Sigmoid colon (tissue), 7 donors: ENCODE data around the gene ADSS1. TPM values are rescaled to one million over a fixed set of nuclear protein-coding genes. Genes with fewer than 3 reads are reported as not detected.

Experiments
- DNase-seq: peaks from one replicate; pipeline ENCODE4 v3.0.0-alpha.2; 2019
- H3K27ac ChIP-seq, 4 donors: fragments of 200-600 bp; sonication (generic); one replicate each; pipeline ENCODE4 v1.5.1; 2016 to 2019; ENCODE audit warnings: mild to moderate bottlenecking in 1 of 4
- H3K27me3 ChIP-seq, 3 donors: fragments of 200-600 bp; sonication (generic); one replicate each; pipeline ENCODE4 v1.5.1; 2019; ENCODE audit warnings: mild to moderate bottlenecking in 1 of 3
- H3K36me3 ChIP-seq, 4 donors: fragments of 200-600 bp; sonication (generic); one replicate each; pipeline ENCODE4 v1.5.1; 2016 to 2019
- H3K4me1 ChIP-seq, 4 donors: fragments of 200-600 bp; sonication (generic); one replicate each; pipeline ENCODE4 v1.5.1; 2017 to 2019
- H3K4me3 ChIP-seq, 4 donors: fragments of 200-600 bp; sonication (generic); one replicate each; pipeline ENCODE4 v1.5.1; 2017 to 2019; ENCODE audit warnings: mild to moderate bottlenecking in 2 of 4, moderate library complexity in 1 of 4
- H3K9me3 ChIP-seq, 4 donors: fragments of 200-600 bp in 3 of 4; sonication (generic) in 3 of 4; one replicate each; pipeline versions ENCODE4 v1.5.1 to v1.6.1; 2013 to 2019
- EP300 ChIP-seq, 4 donors: sonication (generic); formaldehyde crosslinking; IDR thresholded peaks; one replicate each; pipeline ENCODE4 v1.6.1; 2017; ENCODE audit warnings: antibody characterized with exemption in 4 of 4
- POLR2A ChIP-seq, 2 donors: fragments of 450-650 bp; IDR thresholded peaks; one replicate each; pipeline ENCODE4 v1.6.1; 2016; ENCODE audit warnings: antibody characterized with exemption in 2 of 2, mild to moderate bottlenecking in 2 of 2, moderate library complexity in 2 of 2
- POLR2AphosphoS5 ChIP-seq, 4 donors: sonication (generic); formaldehyde crosslinking; IDR thresholded peaks; one replicate each; pipeline ENCODE4 v1.6.1; 2017; ENCODE audit warnings: antibody characterized with exemption in 4 of 4
- WGBS, 2 donors: extraction: QIAGEN DNeasy Blood & Tissue Kit; methylation state at CpG; one replicate each; pipeline ENCODE4 v1.1.7; 2013; 5-methylcytosine and 5-hydroxymethylcytosine counted together
- intact Hi-C: fragments of 100-400 bp; cut with DNase I; formaldehyde crosslinking; loops from one replicate; pipeline ENCODE4 v1.15.1; 2023
- polyA plus RNA-seq, 3 donors: library from polyadenylated mRNA; stranded (reverse); fragments of 200-250 nt; gene quantifications; one replicate each; pipeline ENCODE4 v1.2.3, GENCODE V29; 2013
- total RNA-seq, 4 donors: library from RNA; depleted of rRNA; stranded (reverse); fragments of >200 nt; gene quantifications; one replicate each; pipeline ENCODE4 v1.1.0, GENCODE V29; 2016
- TF ChIP-seq, protein P1 (sequence below), 4 experiments: fragments of 450-650 bp in 3 of 4; fragments of 200-600 bp in 1 of 4; IDR thresholded peaks; one replicate each; pipeline ENCODE4 v1.5.1; 2016 to 2019; ENCODE audit warnings: antibody characterized with exemption in 4 of 4, mild to moderate bottlenecking in 3 of 4, moderate library complexity in 2 of 4
- donor health status: healthy with polysubstance abuse.
- donor health status: Bipolar disorder and iron deficiency.
- donor health status: healthy.

ADSS1 gene
- total and polyA plus RNA-seq, 7 donors = 2.0 to 10.2 (median 5.3) TPM

DNA sequence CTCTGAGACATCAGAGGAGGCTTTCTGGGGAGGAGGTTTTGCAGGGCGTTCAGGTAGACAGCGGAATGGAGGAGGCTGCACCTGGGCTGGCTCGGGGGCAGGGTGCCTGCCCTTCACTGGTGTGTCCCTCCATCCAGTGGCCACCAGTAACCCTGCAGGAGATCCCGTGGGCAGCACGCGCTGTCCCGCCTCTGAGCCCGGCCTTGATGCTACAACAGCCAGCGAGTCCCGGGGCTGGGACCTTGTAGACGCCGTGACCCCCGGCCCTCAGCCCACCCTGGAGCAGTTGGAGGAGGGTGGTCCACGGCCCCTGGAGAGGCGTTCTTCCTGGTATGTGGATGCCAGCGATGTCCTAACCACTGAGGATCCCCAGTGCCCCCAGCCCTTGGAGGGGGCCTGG lies 10.0 kb upstream of the ADSS1 start:
- peaks cover 0 to 7% (median 2%) of the 10 kb centered on the region in 4 donors for H3K4me1 ChIP-seq
- H3K27ac ChIP-seq = no peak overlapping the region
- H3K27me3 ChIP-seq = no peaks in the 10 kb centered on the region
- intact Hi-C loops = no loop called here
- DNase-seq = no peak
- TF ChIP-seq POLR2A (IDR thresholded peaks at IDR 0.05) = no peak
- TF ChIP-seq, protein P1, sequence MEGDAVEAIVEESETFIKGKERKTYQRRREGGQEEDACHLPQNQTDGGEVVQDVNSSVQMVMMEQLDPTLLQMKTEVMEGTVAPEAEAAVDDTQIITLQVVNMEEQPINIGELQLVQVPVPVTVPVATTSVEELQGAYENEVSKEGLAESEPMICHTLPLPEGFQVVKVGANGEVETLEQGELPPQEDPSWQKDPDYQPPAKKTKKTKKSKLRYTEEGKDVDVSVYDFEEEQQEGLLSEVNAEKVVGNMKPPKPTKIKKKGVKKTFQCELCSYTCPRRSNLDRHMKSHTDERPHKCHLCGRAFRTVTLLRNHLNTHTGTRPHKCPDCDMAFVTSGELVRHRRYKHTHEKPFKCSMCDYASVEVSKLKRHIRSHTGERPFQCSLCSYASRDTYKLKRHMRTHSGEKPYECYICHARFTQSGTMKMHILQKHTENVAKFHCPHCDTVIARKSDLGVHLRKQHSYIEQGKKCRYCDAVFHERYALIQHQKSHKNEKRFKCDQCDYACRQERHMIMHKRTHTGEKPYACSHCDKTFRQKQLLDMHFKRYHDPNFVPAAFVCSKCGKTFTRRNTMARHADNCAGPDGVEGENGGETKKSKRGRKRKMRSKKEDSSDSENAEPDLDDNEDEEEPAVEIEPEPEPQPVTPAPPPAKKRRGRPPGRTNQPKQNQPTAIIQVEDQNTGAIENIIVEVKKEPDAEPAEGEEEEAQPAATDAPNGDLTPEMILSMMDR (IDR thresholded peaks at IDR 0.05) = no peak
- TF ChIP-seq POLR2AphosphoS5 (IDR thresholded peaks at IDR 0.05) = no peak
- no peak for TF ChIP-seq EP300 (IDR thresholded peaks at IDR 0.05)
- peaks cover 44 to 77% (median 66%) of the 10 kb centered on the region in 4 donors for H3K36me3 ChIP-seq
- WGBS, 2 donors = 92 to 96% methylated on average over 16 of the region's 16 CpGs
- no peaks in the 10 kb centered on the region for H3K9me3 ChIP-seq
- no peak overlapping the region for H3K4me3 ChIP-seq

DNA sequence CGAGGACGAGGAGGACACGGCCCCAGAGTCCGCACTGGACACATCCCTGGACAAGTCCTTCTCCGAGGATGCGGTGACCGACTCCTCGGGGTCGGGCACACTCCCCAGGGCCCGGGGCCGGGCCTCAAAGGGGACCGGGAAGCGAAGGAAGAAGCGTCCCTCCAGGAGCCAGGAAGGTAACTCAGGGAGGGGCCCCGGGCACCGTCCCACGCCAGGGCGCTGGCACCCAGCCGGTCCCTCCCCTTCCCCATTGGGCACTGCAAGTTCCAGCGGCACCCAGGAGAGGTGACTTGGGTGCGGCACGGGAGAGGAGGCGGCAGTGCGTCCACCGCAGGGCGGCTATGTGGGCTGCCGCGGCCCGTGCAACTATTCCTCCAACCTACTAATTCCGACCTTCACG lies 9.3 kb upstream of the ADSS1 start:
- no peak overlapping the region for H3K4me3 ChIP-seq
- no peaks in the 10 kb centered on the region for H3K27me3 ChIP-seq
- no peak overlapping the region for H3K27ac ChIP-seq
- TF ChIP-seq EP300 (IDR thresholded peaks at IDR 0.05) = no peak
- TF ChIP-seq, protein P1 (IDR thresholded peaks at IDR 0.05) = no peak
- no peak for TF ChIP-seq POLR2AphosphoS5 (IDR thresholded peaks at IDR 0.05)
- TF ChIP-seq POLR2A (IDR thresholded peaks at IDR 0.05) = no peak
- DNase-seq = no peak
- H3K4me1 ChIP-seq = peaks cover 0 to under 1% (median 0%) of the 10 kb centered on the region in 4 donors
- peaks cover 44 to 83% (median 68%) of the 10 kb centered on the region in 4 donors for H3K36me3 ChIP-seq
- no peaks in the 10 kb centered on the region for H3K9me3 ChIP-seq
- WGBS, 2 donors = 95 to 96% methylated on average over 31 of the region's 31 CpGs
- intact Hi-C loops = no loop called here

DNA sequence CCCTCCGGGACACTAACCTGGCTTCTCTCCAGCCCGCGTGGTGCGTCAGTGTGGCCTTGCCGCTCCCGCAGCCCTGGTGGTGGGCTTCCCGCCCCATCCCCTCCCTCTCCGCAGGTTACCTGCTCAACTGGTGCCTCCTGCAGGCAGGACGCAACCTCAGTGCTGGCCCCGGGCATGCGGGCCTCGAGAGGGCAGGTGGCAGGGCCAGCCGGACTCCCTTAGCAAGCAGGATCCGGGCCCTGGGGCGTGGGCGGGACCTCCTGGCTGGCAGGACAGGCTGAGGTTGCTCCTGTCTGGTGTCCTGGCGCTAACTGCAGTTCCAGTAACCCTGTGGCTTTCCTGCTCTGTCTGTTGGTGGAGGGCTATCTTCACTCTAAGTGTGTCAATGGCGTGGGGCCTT lies 8.6 kb upstream of the ADSS1 start:
- TF ChIP-seq, protein P1 (IDR thresholded peaks at IDR 0.05) = no peak
- Histone ChIP-seq H3K9me3 (no peaks in the 10 kb centered on the region), H3K36me3 (peaks cover 44 to 75% (median 61%) of the 10 kb centered on the region in 4 donors), H3K4me1 (no peaks in the 10 kb centered on the region), H3K4me3 (no peak overlapping the region), H3K27me3 (no peaks in the 10 kb centered on the region), H3K27ac (no peak overlapping the region)
- intact Hi-C loops = no loop called here
- no peak for DNase-seq
- 88 to 92% methylated on average over 18 of the region's 18 CpGs for WGBS, 2 donors

DNA sequence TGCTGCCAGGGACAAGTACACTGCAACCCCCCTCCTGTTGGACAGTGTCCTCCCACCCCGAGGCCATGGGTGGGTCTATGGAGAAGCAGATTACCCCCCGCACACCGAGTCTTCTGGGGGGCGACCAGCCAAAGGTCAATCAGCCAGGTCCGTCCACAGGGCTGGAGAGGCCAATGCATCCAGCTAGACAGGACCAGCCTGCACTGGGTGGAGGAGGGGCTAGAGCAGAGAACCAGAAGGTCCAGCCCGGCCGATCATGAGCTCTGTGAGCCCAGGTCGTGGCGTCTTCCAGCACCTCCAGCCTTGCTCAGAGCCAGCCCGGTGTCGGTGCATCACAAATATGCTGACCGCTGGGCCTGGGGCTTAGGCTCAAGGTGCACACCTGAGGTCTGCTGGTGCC lies 8.2 kb upstream of the ADSS1 start:
- WGBS, 2 donors = 93 to 94% methylated on average over 12 of the region's 12 CpGs
- H3K27ac ChIP-seq = no peak overlapping the region
- no peaks in the 10 kb centered on the region for H3K4me1 ChIP-seq
- H3K9me3 ChIP-seq = no peaks in the 10 kb centered on the region
- no peaks in the 10 kb centered on the region for H3K27me3 ChIP-seq
- H3K36me3 ChIP-seq = peaks cover 40 to 71% (median 56%) of the 10 kb centered on the region in 4 donors
- no peak for DNase-seq
- H3K4me3 ChIP-seq = no peak overlapping the region
- intact Hi-C loops = no loop called here
- no peak for TF ChIP-seq POLR2AphosphoS5 (IDR thresholded peaks at IDR 0.05)
- TF ChIP-seq, protein P1 (IDR thresholded peaks at IDR 0.05) = no peak
- no peak for TF ChIP-seq POLR2A (IDR thresholded peaks at IDR 0.05)
- TF ChIP-seq EP300 (IDR thresholded peaks at IDR 0.05) = no peak

DNA sequence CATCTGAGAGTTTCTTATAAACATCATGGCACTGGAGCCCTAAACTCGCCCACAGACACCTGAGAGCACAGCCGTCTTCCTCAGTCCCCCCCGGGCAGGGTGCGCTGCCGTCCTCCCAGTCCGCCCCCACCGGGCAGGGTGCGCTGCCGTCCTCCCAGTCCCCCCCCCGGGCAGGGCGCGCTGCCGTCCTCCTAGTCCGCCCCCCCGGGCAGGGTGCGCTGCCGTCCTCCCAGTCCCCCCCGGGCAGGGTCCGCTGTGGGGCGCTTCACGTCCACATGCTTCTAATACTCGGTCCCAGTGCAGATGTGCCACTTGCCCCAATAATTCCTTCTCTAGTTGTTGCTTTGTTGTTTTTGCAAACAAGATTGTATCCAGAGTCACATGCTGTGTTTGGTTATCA lies 6.9 kb upstream of the ADSS1 start:
- Histone ChIP-seq H3K4me1 (peaks cover 0 to 9% (median 6%) of the 10 kb centered on the region in 4 donors), H3K4me3 (no peak overlapping the region), H3K27me3 (no peaks in the 10 kb centered on the region), H3K27ac (no peak overlapping the region), H3K9me3 (no peaks in the 10 kb centered on the region), H3K36me3 (peaks cover 28 to 58% (median 43%) of the 10 kb centered on the region in 4 donors)
- 92% methylated on average over 22 of the region's 22 CpGs for WGBS, 2 donors
- intact Hi-C loops = no loop called here
- no peak for DNase-seq
- TF ChIP-seq, protein P1 (IDR thresholded peaks at IDR 0.05) = no peak
- TF ChIP-seq EP300 (IDR thresholded peaks at IDR 0.05) (no peak), POLR2AphosphoS5 (IDR thresholded peaks at IDR 0.05) (no peak), POLR2A (IDR thresholded peaks at IDR 0.05) (no peak)
